KMS-11 (cell line): ENCODE data around the gene CETN2.

ENCODE experiments used
- H2AFZ ChIP-seq: fragments of 200-600 bp; sonication (generic); 2 replicates; pipeline ENCODE4 v1.6.1; 2016; ENCODE audit warnings: antibody characterized with exemption, mixed run types, low read depth
- H3K27ac ChIP-seq: fragments of 200-600 bp; sonication (generic); 2 replicates; pipeline ENCODE4 v1.6.1; 2016; ENCODE audit warnings: mild to moderate bottlenecking, mixed run types
- H3K27me3 ChIP-seq: fragments of 200-600 bp; sonication (generic); 2 replicates; pipeline ENCODE4 v1.6.1; 2017; ENCODE audit warnings: mild to moderate bottlenecking, low read depth, mixed run types, moderate library complexity; ENCODE audit not compliant: insufficient read depth
- H3K36me3 ChIP-seq: fragments of 200-600 bp; sonication (generic); 2 replicates; pipeline ENCODE4 v1.6.1; 2017; ENCODE audit warnings: mild to moderate bottlenecking, mixed run types; ENCODE audit not compliant: insufficient read depth
- H3K4me1 ChIP-seq: fragments of 200-600 bp; sonication (generic); 2 replicates; pipeline ENCODE4 v1.6.1; 2016; ENCODE audit warnings: mild to moderate bottlenecking, low read depth, mixed run types; ENCODE audit not compliant: poor library complexity, severe bottlenecking
- H3K4me2 ChIP-seq: fragments of 200-600 bp; sonication (generic); 2 replicates; pipeline ENCODE4 v1.7.0; 2016; ENCODE audit warnings: mild to moderate bottlenecking, mixed run types
- H3K4me3 ChIP-seq: fragments of 200-600 bp; sonication (generic); IDR thresholded peaks from 2 replicates; pipeline ENCODE4 v1.6.1; 2017; ENCODE audit warnings: low read depth, low read length, mixed read lengths; ENCODE audit not compliant: insufficient read depth
- H3K79me2 ChIP-seq: fragments of 200-600 bp; sonication (generic); 2 replicates; pipeline ENCODE4 v1.6.1; 2016; ENCODE audit warnings: low read depth, mixed run types; ENCODE audit not compliant: insufficient read depth
- H3K9ac ChIP-seq: fragments of 200-600 bp; sonication (generic); 2 replicates; pipeline ENCODE4 v1.6.1; 2016; ENCODE audit warnings: mild to moderate bottlenecking, mixed run types
- H4K20me1 ChIP-seq: fragments of 200-600 bp; sonication (generic); 2 replicates; pipeline ENCODE4 v1.6.1; 2016; ENCODE audit warnings: mild to moderate bottlenecking, mixed run types; ENCODE audit not compliant: insufficient read depth
- CTCF ChIP-seq: fragments of 200-600 bp; sonication (generic); conservative IDR thresholded peaks from 2 replicates; pipeline ENCODE4 v1.6.1; 2017; ENCODE audit warnings: low read depth, mild to moderate bottlenecking, antibody characterized with exemption, low read length, moderate library complexity, mixed read lengths

CETN2 gene

GRCh38 chrX:152850465-152850864, 19.9 kb upstream of the CETN2 start:
- no peak overlapping the region for H3K9ac ChIP-seq
- H3K4me3 ChIP-seq = no peak overlapping the region
- H3K27ac ChIP-seq = no peak overlapping the region
- H3K36me3 ChIP-seq = no peaks in the 10 kb centered on the region; the same call in 1 of the 2 replicates
- H3K4me2 ChIP-seq = no peak overlapping the region
- H3K79me2 ChIP-seq = no peaks in the 10 kb centered on the region
- no peaks in the 10 kb centered on the region for H4K20me1 ChIP-seq
- no peaks in the 10 kb centered on the region for H3K4me1 ChIP-seq
- no peak for TF ChIP-seq CTCF
- H3K27me3 ChIP-seq = no peaks in the 10 kb centered on the region
- no peak overlapping the region for H2AFZ ChIP-seq

GRCh38 chrX:152847281-152847680, 16.7 kb upstream of the CETN2 start:
- Histone ChIP-seq H3K4me1 (no peaks in the 10 kb centered on the region), H4K20me1 (no peaks in the 10 kb centered on the region), H3K36me3 (no peaks in the 10 kb centered on the region; the same call in 1 of the 2 replicates), H3K4me2 (no peak overlapping the region), H3K27ac (no peak overlapping the region), H3K4me3 (no peak overlapping the region), H3K79me2 (no peaks in the 10 kb centered on the region; the same call in 1 of the 2 replicates), H2AFZ (no peak overlapping the region), H3K9ac (no peak overlapping the region), H3K27me3 (no peaks in the 10 kb centered on the region)
- TF ChIP-seq CTCF = no peak

- TF ChIP-seq CTCF = no peak
Observed at GRCh38 chrX:152845618-152846240, 15.2 kb upstream of the CETN2 start.

GRCh38 chrX:152844256-152844655, 13.7 kb upstream of the CETN2 start:
- Histone ChIP-seq H3K4me3 (no peak overlapping the region), H3K36me3 (no peaks in the 10 kb centered on the region; the same call in 1 of the 2 replicates), H2AFZ (no peak overlapping the region), H3K9ac (no peak overlapping the region), H3K4me1 (no peaks in the 10 kb centered on the region), H4K20me1 (no peaks in the 10 kb centered on the region), H3K27ac (no peak overlapping the region), H3K79me2 (no peaks in the 10 kb centered on the region; the same call in 1 of the 2 replicates), H3K27me3 (no peaks in the 10 kb centered on the region), H3K4me2 (no peak overlapping the region)
- no peak for TF ChIP-seq CTCF

More at GRCh38 chrX:152845618-152846240, 15.2 kb upstream of the CETN2 start:
- no peaks in the 10 kb centered on the region for H3K4me1 ChIP-seq
- no peak overlapping the region for H3K4me3 ChIP-seq
- H4K20me1 ChIP-seq = no peaks in the 10 kb centered on the region
- H3K9ac ChIP-seq = no peak overlapping the region
- H3K36me3 ChIP-seq = no peaks in the 10 kb centered on the region; the same call in 1 of the 2 replicates
- H2AFZ ChIP-seq = no peak overlapping the region
- no peak overlapping the region for H3K4me2 ChIP-seq
- H3K27me3 ChIP-seq = no peaks in the 10 kb centered on the region
- H3K27ac ChIP-seq = no peak overlapping the region
- H3K79me2 ChIP-seq = no peaks in the 10 kb centered on the region; the same call in 1 of the 2 replicates
